GM23248 (cell line): ENCODE measurements around the gene LOC128125822.

ENCODE experiments used
- EZH2 ChIP-seq: fragments of 200-600 bp; sonication (generic); IDR thresholded peaks from 2 replicates; pipeline ENCODE4 v1.6.1; 2018; ENCODE audit warnings: antibody characterized with exemption, mild to moderate bottlenecking; ENCODE audit not compliant: insufficient read depth, poor library complexity, severe bottlenecking
- EZH2phosphoT487 ChIP-seq: fragments of 200-600 bp; sonication (generic); IDR thresholded peaks from 2 replicates; pipeline ENCODE4 v1.6.1; 2018; ENCODE audit warnings: antibody characterized with exemption, moderate library complexity, mild to moderate bottlenecking, low read depth; ENCODE audit not compliant: insufficient read depth

DNA sequence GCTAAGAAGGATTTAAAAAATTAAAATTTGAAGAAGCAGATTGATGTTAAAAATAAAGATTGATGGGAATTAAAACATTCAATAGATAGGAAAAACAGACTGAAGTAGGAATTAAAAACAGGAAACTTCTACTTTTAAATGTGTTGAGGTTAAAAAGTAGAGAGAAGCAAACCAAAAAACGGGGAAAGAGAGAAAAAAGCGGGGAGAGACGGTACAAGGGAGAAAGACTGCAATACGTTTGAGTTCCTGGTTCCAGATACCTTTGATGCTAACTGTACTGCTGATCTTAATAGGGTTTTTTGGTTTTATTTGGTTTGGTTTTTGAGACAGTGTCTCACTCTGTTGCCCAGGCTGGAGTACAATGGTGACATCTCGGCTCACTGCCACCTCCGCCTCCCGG is 27.0 kb downstream of the LOC128125822 start:
- TF ChIP-seq EZH2phosphoT487 (no peak), EZH2 (no peak)
